Renal cortical epithelial cell (primary cell): ENCODE results near the gene DYNC1H1. TPM values are rescaled to one million over a fixed set of nuclear protein-coding genes. Genes with fewer than 3 reads are reported as not detected.
"Not testable (repeated sequence)": the region's sequence is repeated elsewhere in the genome, so short reads cannot be mapped to it uniquely, and the experiment has no call there.

Experiments
- DNase-seq: peaks from one replicate; pipeline ENCODE4 v3.0.0-alpha.2; 2011; ENCODE audit warnings: low read depth
- total RNA-seq: library from RNA; depleted of rRNA; stranded (reverse); fragments of >200 nt; gene quantifications from 2 replicates; pipeline ENCODE4 v1.2.3, GENCODE V29; 2014

The DYNC1H1 gene
- total RNA-seq, 1 donor from 2014 or later: 1,526 TPM

DNA sequence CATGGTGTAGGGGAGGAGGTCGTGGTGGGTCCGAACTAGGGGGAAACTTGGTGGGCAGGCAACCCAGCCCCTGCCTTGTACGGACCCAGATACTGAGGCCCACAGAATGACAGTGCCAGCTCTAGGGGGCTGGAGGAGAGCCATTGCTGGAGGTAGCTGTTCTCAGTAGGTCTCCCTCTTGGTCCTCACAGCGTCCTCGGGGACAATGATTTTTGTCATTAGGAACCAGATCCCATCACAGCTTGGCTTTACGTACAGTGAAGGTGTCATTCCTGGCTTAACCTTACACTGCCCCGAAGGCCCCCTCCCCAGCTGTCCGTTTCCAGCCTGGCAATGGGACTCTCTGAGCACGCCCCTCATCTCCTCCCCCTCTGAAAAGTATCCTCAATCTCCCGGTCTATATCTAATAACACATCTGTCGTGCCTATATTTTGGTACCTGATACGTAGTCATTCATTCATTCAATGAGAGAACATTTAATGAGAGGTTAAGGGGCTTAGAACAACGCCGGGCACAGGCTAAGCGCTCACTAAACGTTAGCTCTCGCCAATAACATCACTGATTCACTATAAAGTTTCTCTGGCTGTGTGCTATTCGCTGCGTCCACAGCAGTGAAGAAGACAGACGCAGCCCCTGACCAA lies 597 bp upstream of the DYNC1H1 start:
- no peak for DNase-seq

DNA sequence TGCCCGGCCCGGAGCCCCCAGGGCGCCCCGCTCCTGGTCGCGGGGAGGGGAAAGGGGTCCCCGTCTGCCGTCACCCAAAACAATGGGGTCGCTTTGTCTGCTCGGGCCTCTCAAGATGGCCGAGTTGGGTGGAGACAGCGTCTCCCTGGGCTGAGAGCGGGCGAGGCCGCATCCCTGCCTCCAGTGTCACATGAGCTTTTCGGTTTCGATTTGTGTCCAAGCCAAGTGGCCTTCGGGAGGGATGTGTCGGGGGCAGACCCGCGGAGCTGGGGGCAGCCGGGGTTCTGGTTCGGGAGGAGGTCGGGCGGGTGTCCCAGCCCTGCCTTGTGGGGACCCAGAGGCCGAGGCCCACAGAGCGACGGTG lies 790 bp downstream of the DYNC1H1 start:
- DNase-seq: no peak

DNA sequence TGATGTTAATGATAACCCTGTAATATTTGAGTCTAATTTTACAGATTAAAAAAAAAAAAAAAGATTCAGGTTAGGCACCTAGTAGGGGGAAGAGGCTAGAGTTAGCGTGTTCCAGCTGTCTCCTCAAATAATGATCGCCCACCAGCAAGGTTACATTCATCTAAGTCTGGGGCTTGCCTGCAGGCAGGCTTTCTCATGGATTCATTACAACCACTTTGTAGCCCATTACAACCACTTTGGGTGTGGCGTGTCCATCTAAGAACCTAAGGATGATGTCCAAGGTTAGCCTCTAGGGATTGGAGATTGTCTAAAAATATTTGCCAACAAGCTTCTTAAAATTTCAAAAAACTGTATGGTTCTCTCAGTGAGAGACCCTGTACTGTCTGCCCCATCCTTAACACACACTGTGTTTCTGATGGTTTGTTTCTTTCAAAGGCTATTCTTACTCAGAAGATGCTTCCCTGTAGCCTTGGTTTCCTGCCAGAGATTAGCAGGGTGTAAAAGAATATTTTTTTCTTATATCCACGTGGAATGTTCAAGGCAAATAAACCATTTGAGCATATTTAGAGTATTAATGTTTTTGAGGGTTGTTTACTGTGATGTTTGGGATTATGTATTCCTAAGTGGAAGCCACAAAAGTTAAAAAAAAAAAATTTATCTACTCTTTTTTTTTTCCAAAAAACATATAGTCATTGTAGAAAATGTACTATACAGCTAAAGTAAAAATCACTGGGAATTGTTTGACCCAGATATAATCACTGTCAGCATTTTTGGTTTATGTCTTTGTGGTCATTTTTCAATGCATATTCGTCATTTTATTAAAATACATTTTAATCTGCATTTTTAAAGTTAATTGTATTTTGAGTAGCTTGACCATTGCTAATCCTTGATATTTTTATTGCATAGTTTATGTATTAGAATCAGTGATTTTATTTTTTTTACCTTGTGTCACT lies 1.7 kb downstream of the DYNC1H1 start:
- no peak for DNase-seq

DNA sequence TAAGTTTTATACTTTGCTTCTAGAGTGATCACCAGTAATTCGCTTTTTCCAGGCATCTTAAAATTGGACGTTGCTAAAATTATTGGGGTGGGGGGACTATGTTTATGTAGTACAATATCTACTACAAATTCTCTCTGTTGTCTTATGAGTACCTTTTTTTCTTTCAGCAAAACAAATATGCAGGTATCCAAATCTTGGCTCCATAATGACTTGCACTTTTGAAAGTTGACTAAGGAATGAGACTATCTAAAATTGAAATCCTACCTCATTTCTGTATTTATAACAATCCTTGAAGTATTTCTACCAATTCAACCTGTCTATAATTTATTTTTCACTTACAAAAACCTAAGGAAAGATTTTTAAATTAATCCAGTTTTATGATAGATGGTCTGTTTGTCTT lies 2.4 kb downstream of the DYNC1H1 start:
- no peak for DNase-seq

DNA sequence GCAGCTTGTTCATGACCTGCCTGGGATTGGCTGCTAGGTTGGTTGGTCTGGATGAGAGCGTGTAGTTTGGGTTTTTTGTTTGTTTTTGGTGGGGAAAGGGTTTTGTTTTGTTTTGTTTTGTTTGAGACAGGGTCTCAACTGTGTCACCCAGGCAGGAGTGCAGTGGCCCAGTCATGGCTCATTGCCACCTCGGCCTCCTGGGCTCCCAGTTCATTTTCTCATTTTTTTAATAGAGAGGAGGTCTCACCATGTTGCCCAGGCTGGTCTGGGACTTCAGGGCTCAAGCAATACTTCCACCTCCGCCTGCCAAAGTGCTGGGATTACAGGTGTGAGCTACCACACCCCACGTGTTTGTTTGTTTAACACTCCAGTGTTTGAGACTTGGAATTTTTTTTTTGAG lies 3.8 kb downstream of the DYNC1H1 start:
- DNase-seq: no peak

DNA sequence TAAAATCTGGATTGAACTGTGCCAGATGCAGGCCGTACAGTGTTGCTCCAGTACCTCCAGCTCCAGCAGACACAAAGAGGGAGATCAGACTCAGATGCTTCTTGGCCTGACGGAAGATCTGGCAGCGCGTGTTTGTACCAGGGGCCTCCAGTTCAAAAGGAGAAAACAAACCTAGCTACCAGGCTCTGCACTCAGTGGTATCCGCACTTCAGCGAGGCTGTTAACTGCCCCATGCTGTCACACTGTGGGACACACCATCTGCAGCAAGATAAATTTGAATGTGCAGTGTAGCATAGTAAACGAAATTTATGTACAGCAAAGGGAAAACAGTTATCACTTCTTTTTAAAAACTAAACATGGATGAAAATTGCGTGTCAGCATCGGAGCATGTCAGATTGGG lies 5.1 kb downstream of the DYNC1H1 start:
- DNase-seq: no peak

DNA sequence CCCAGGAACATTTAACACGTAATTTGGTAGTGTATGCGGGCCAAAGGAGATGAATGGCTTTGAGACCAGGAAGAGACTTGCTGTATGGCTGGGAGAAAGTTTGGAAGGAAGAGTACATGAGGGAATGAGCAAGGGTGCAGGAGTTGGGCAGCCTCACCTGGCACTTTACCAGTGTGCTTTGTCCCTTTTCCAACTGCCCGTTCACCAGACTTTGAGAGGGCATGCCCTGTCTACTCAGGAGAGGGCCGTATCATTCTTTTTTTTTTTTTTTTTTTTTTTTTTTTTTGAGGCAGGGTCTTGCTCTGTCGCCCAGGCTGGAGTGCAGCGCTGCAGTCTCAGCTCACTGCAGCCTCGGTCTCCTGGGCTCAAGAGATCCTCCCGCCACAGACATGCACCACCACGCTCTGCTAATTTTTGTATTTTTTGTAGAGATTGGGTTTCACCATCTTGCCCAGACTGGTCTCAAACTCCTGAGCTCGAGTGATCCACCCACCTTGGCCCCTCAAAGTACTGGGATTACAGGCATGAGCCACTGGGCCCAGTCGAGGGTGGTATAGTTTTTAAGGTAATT lies 6.5 kb downstream of the DYNC1H1 start:
- DNase-seq: no peak

DNA sequence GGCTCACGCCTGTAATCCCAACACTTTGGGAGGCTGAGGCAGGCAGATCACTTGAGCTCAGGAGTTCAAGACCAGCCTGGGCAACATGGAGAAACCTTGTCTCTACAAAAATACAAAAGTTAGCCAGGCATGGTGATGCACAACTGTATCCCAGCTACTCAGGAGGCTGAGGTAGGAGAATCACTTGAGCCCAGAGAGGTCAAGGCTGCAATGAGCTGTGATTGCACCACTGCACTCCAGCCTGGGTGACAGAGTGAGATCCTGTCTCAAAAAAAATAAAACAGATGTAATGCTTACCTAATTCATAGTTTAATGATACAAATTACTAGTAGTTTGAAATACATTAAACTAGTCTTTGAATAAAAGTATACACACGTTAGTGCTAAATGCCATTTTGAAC lies 7.1 kb downstream of the DYNC1H1 start:
- not testable (repeated sequence) for DNase-seq

DNA sequence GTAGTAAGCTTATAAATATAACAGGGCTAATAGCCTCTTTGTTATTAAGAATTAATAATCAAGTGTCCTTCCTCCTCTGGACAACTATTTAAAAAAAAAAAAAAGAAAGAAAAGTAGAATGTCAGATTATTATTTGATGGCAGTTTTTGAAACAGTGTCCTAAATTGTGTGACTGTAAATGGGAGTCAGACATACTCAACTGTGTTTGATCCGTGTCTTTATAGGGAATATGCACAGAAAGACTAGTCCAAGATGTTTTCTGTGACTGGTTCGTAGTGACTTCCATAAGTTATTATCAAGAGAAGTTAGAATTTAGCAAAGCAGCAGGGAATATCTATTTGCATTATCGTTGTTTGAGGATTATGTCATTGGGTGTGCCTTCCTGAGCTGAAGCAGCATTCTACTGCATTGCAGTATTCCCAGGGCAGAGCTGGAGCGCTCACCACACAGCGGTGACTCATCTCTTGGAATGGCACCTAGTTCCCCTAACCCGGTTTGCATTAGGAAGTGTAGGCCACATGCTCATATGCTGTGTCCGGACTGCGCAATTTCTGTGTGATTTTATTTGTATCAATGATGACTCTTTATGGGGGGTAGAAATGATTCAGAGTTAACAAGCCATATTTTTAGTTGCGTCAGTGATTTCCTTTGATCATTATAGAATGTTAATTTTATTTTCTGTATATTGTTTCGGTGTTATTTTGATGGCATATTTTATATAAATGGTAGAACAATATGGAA lies 7.9 kb downstream of the DYNC1H1 start:
- DNase-seq: peak; percentile 99

DNA sequence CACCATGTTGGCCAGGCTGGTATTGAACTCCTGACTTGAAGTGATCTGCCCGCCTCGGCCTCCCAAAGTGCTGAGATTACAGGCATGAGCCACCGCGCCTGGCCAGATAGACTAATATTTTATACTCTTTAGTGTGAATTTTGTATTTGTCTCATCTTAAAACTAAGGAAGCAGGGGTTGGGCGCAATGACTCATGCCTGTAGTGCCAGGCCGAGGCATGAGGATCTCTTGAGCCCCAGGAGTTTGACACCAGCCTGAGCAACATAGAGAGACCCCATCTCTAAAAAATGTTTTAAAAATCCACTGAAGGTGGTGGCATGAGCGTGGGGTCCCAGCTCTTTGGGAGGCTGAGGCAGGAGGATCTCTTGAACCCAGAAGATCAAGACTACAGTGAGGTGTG lies 9.0 kb downstream of the DYNC1H1 start:
- DNase-seq: no peak

DNA sequence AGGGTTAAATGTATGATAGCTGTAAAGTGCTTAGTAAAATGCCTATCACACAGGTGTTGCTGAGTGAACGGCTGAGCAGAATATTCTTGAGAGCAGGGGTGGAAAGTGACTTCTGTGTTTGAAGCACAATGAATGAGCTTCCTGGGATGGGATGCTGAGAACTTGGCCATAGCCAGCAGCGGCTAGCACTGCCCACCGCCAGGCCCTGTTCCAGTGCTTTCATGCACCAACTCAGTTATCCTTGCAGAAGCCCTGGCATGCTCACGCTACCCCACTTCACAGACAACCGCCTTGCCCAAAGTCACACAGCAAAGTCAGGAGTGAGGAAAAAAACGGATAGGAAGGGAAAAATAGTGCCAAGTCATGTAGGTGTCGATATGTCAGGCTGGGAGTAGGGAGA lies 10.9 kb downstream of the DYNC1H1 start:
- DNase-seq: no peak

DNA sequence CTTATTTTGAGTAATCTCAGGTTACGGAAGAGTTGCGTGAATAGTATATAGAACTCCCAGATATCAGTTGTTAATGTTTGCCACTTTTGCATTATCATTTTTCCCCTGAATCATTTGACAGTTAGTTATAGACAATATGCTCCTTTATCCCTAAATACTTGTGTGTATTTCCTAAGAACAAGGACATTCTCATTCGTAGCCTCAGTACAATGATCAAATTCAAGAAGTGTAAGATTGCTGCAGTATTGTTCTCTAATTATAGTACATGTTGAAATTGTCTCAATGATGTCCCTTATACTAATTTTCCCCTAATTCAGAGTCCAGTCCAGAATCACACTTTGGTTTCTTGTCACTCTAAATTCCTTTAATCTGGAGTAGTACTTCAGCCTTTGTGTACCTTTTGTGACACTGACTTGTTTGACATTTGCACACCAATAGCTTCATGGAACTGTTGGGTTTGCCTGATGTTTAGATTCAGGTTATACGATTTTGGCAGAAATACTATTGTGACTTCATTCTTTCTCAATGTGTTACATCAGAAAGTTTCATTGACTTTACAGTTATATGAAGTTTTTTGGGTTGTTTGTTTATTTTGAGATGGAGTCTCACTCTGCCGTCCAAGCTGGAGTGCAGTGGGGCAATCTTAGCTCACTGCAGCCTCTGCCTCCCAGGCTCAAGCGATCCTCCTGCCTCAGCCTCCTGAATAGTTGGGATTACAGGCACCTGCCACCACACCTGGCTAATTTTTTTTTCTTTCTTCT lies 13.1 kb downstream of the DYNC1H1 start:
- no peak for DNase-seq

DNA sequence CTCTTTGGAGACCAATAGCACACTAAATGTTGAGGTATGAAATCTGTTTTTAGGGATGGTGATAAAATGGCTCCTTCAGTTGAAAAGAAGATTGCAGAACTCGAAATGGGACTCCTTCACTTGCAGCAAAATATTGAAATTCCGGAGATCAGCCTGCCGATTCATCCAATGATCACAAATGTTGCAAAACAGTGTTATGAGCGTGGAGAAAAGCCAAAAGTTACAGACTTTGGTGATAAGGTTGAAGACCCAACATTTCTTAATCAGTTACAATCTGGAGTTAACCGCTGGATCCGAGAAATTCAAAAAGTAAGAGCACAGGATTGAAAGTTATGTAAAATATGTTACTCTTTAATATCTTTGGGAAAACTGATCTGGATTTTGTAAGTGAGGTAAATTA lies 15.3 kb downstream of the DYNC1H1 start:
- DNase-seq: no peak

DNA sequence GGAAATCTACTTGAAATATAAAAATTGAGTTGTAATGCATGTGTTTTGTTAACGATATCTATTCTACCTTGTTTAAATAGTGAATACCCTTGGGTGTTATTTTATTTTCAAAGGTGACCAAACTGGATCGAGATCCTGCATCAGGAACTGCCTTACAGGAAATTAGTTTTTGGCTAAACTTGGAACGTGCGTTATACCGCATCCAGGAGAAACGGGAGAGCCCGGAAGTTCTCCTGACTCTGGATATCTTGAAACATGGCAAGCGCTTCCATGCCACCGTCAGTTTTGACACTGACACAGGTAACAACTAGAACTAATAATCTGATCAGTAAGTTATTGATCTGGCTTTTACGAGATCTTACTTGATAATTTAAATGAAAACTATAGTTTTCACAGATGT lies 15.9 kb downstream of the DYNC1H1 start:
- no peak for DNase-seq

DNA sequence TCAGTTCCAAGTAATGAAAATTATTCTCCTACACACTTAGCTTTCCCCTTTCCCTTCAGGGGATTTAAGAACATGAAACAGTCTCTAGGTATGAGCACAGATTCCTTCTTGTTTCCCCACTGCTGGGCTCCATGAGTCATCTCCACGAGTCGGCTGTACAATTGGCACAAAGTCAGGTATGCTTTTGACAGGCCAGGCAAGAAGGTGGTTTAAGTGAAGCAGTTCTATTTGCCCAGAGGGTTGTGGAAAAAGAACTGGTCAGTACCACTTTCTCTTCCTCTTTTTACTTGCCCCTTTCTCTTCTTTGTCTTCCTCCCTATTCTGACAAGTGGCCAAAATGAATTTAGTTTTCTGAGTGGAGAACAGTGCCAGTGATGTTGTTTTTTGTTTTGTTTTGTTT lies 16.3 kb downstream of the DYNC1H1 start:
- peak; percentile 100 for DNase-seq

DNA sequence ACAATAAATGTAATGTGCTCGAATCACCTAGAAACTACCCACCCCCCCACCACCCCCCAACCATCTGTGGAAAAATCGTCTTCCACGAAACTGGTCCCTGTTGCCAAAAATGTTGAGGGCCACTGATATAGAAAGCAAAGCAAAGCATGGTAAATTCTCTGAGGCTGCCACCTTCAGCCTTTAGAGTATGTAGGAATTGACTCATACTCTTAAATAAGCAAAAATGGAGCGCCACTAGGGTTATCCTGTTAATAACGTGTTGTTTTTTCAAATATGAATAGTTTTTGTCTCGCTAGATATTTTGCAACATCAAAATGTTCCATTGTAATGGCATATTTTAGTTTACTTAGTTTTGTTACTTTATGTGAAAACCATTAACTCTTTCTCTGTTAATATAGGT lies 18.2 kb downstream of the DYNC1H1 start:
- no peak for DNase-seq

DNA sequence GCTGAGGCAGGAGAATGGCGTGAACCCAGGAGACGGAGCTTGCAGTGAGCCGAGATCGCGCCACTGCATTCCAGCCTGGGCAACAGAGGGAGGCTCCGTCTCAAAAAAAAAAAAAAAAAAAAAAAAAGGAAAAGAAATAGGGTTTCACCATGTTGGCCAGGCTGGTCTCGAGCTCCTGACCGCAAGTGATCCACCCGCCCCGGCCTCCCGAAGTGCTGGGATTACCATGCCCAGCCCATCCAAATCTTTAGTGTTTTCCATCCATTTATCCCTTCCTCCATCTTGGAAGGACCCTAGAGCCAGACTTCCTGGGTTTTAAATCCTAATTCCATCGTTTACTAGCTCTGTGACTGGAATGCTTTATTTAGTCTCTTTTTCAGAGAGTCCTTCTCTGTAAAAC lies 20.5 kb downstream of the DYNC1H1 start:
- not testable (repeated sequence) for DNase-seq

DNA sequence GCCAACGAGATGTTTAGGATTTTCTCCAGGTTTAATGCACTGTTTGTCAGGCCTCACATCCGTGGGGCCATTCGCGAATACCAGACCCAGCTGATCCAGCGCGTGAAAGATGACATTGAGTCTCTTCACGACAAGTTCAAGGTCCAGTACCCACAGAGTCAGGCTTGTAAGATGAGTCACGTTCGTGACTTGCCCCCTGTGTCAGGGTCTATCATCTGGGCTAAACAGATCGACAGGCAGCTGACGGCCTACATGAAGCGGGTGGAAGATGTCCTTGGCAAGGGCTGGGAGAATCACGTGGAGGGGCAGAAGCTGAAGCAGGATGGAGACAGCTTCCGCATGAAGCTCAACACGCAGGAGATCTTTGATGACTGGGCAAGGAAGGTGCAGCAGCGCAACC lies 21.6 kb downstream of the DYNC1H1 start:
- DNase-seq: no peak

DNA sequence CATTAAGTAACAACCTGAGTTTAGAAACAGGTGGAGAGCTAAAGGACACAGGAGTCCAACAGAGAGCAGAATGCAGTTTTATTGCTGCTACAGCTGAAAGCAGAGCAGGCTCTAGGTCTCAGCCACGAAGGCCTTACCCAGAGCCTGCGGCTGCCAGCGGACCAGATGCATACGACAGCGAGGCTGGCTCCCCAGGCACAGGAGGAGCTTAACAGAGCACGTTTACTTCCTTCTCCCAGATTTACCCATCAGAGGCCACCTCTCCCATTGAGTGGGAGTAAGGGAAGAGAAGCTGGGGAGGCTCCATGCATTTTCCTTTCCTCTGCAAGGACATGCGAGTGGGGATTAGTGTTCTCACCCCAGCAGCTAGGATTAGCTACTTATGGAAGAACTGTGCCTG lies 22.6 kb downstream of the DYNC1H1 start:
- no peak for DNase-seq

DNA sequence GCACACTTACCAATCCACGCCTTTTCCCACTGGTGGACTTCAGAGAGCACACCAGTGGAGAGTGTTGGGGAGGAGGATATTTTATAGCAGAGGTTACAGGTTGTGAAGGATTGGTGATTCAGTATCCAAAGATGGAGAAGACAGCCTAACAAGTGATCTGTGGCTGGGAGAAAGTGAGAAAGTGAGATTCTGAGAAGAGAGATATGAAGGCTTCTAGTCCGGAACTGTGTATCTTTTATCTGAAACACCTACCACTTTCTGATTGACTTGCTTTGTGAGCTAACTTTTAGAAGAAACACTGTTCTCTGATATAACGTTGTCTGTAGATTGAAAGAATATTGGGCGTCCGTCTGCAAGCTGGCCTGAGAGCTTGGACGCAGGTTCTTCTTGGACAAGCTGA lies 24.0 kb downstream of the DYNC1H1 start:
- no peak for DNase-seq

DNA sequence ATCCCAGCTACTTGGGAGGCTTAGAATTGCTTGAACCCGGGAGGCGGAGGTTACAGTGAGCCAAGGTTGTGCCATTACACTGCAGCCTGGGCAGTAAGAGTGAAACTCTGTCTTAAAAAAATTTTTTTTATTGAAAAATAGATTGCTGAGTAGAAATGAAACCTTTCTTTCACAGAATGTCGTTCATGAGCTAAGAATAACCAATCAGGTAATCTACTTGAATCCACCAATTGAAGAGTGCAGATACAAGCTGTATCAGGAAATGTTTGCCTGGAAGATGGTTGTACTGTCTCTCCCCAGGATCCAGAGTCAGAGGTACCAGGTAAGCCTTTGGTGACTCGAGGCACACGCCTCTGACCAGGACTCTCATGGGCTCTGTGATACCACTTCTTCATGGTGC lies 27.0 kb downstream of the DYNC1H1 start:
- no peak for DNase-seq

DNA sequence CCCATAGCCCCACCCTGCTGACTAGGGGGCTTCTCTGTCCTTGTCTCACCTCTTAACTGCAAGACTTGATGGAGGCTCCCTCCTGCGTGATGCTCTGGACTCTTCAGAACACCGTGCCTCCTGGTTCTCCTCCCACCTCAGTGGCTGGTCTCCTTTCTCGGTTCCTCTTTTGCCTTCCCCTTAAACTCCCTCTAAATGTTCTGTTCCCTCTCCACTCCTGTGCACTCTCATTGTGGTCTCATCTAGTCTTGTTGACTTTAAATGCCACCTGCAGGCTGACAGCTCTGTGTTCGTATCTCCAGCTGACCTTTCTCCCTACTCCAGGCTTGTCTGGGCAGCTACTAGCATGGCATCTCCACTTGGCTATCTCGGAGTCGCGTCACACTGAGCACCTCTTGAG lies 28.3 kb downstream of the DYNC1H1 start:
- no peak for DNase-seq
